ENCODE data around the gene ZBTB8OS. TPM values are rescaled to one million over a fixed set of nuclear protein-coding genes. Genes with fewer than 3 reads are reported as not detected.
A peak's percentile ranks its signal among the peaks of the same experiment; 100 is the strongest.
"Not testable (repeated sequence)": the region's sequence is repeated elsewhere in the genome, so short reads cannot be mapped to it uniquely, and the experiment has no call there.

The ZBTB8OS gene
- total and polyA plus RNA-seq, 12 donors: 9.7 to 83.0 (median 38.4) TPM

DNA sequence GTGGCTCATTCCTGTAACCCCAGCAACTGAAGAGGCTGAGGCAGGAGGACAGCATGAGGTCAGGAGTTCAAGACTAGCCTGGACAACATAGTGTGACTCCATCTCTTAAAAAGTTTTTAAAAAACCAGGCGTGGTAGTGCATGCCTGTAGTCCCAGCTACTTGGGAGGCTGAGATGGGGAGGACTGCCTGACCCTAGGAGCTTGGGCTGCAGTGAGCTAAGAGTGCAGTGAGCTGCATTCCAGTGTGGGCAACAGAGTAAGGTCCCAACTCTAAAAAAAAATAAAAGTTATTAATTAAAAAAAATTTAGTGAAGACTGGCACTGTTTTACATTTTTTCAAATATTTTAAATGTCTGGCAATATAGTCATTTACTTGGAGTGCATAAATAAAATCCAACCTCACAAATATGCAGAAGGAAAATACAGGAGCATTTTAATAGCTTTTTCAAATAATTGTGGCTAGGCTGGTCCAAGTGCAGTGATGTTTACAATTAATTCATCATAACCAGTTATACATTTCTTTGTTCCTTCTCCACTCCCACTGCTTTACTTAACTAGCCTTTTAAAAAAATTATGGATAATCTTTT lies 10.8 kb downstream of the ZBTB8OS start:
- WGBS, 4 donors: 88 to 100% (median 95%) methylated on average over 1 of the region's 1 CpG
- H3K27ac ChIP-seq: no peak overlapping the region
- peaks cover 0 to 7% of the 10 kb centered on the region in 2 donors for H3K4me1 ChIP-seq (replicated peaks in 1 of 2)

DNA sequence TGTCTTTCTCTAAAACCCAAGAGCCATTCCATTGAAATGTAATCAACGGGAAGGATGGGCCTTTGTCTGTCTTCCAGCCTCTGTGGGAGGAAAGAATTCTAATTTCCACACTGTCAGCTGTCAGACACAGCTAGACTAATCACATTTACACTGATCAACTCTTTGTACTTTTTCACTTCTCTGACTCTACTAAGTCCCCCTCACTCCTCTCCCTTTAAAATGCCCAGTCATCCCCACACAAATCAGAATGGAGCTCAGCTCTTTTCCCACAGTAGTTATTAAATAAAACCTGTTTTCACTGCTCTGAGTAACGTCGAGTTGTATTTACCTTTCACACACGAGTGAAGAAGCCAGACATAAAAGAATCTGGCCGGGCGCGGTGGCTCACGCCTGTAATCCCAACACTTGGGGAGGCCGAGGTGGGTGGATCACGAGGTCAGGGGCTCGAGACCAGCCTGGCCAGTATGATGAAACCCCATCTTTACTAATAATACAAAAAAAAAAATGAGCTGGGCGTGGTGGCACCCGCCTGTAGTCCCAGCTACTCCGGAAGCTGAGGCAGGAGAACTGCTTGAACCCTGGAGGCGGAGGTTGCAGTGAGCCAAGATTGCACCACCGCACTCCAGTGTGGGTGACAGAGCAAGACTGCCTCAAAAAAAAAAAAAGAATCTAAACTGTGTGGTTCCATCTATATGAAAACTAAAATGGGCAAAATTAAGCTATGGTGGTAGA lies 13.3 kb downstream of the ZBTB8OS start:
- Histone ChIP-seq H3K27ac (no peak overlapping the region), H3K36me3 (replicated peaks in 1 of 2) (no peaks in the 10 kb centered on the region), H3K27me3 (no peaks in the 10 kb centered on the region), H3K4me3 (no peak overlapping the region), H3K9me3 (replicated peaks in 1 of 3) (no peaks in the 10 kb centered on the region), H3K4me1 (replicated peaks in 1 of 2) (no peaks in the 10 kb centered on the region)
- intact Hi-C loops (cut with DNase I): no loop called here
- WGBS, 4 donors: 85 to 91% (median 87%) methylated on average over 16 of the region's 16 CpGs
- no peak for TF ChIP-seq POLR2A (IDR thresholded peaks at IDR 0.05)
- TF ChIP-seq, protein P1, sequence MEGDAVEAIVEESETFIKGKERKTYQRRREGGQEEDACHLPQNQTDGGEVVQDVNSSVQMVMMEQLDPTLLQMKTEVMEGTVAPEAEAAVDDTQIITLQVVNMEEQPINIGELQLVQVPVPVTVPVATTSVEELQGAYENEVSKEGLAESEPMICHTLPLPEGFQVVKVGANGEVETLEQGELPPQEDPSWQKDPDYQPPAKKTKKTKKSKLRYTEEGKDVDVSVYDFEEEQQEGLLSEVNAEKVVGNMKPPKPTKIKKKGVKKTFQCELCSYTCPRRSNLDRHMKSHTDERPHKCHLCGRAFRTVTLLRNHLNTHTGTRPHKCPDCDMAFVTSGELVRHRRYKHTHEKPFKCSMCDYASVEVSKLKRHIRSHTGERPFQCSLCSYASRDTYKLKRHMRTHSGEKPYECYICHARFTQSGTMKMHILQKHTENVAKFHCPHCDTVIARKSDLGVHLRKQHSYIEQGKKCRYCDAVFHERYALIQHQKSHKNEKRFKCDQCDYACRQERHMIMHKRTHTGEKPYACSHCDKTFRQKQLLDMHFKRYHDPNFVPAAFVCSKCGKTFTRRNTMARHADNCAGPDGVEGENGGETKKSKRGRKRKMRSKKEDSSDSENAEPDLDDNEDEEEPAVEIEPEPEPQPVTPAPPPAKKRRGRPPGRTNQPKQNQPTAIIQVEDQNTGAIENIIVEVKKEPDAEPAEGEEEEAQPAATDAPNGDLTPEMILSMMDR (IDR thresholded peaks at IDR 0.05): no peak
- no peak for DNase-seq

More for the DNA sequence above, 10.8 kb downstream of the ZBTB8OS start:
- Histone ChIP-seq H3K36me3 (replicated peaks in 1 of 2) (no peaks in the 10 kb centered on the region), H3K4me3 (no peak overlapping the region), H3K9me3 (replicated peaks in 1 of 3) (no peaks in the 10 kb centered on the region), H3K27me3 (no peaks in the 10 kb centered on the region)
- TF ChIP-seq, protein P1 (IDR thresholded peaks at IDR 0.05): no peak
- TF ChIP-seq POLR2A (IDR thresholded peaks at IDR 0.05): no peak
- intact Hi-C loops (cut with DNase I): no loop called here
- no peak for DNase-seq

DNA sequence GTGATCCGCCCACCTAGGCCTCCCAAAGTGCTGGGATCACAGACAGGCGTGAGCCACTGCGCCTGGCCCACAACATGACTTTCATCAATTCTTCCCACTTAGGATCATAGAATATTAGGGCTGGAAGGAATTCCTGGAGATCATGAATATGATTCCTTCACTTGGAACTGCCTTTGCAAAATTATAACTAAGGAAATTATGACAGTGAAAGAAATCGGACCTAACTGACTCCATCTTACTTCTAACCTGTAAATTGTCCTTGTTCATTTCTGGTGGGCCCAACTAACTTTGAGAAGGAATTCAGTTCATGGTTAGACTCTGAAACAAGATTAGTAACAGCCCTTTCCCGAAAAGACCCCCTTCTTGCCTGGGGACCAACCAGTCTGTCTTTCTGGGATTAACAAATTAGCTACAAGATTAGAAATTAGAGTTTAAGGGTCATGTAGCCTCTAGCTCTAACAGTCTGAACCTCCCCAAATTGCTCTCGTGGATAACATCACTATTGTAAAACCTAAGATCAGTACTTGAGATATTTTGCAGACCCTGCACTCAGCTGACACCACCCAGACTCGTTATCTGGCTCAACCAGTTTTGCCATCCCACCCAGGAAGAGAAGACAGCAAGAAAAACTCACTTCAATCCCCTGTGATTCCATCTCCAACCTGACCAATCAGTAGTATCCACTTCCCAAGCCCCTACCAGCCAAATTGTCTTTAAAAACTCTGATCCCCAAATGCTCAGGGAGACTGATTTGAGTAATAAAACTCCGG lies 14.7 kb downstream of the ZBTB8OS start:
- no peak overlapping the region for H3K27ac ChIP-seq
- no peaks in the 10 kb centered on the region for H3K36me3 ChIP-seq (replicated peaks in 1 of 2)
- no peak overlapping the region for H3K4me3 ChIP-seq
- 94 to 99% (median 96%) methylated on average over 6 to 8 of the region's 8 CpGs for WGBS, 4 donors
- H3K27me3 ChIP-seq: no peaks in the 10 kb centered on the region
- H3K4me1 ChIP-seq (replicated peaks in 1 of 2): no peaks in the 10 kb centered on the region
- no peaks in the 10 kb centered on the region for H3K9me3 ChIP-seq (replicated peaks in 1 of 3)
- intact Hi-C loops (cut with DNase I): no loop called here
- TF ChIP-seq POLR2A (IDR thresholded peaks at IDR 0.05): no peak
- TF ChIP-seq, protein P1 (IDR thresholded peaks at IDR 0.05): no peak
- DNase-seq: no peak

DNA sequence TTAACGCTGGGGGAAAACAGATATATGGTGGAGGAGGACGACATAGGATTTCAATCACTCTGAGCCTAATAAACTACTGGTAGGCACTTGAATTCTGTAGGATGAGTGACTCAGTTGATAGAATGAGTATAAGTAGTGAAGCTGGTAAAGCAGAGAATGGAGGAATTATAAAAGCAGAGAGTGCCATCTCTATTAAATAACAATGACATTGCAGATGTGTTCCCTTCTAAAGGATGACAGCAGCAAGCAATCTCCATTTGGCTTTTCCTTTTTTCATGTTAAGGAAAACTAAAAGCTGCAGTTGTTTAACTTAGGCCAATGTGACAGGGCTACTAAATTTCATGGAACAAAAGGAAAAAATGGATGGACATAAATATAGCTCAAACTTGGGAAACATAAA lies 17.5 kb downstream of the ZBTB8OS start:
- Histone ChIP-seq H3K4me1 (replicated peaks in 1 of 2) (no peaks in the 10 kb centered on the region), H3K9me3 (replicated peaks in 1 of 3) (no peaks in the 10 kb centered on the region), H3K27me3 (no peaks in the 10 kb centered on the region), H3K36me3 (replicated peaks in 1 of 2) (peaks cover 0 to 9% of the 10 kb centered on the region in 2 donors), H3K27ac (no peak overlapping the region), H3K4me3 (no peak overlapping the region)
- DNase-seq: no peak
- 71 to 89% (median 74%) methylated on average over 2 of the region's 2 CpGs for WGBS, 4 donors
- intact Hi-C loops (cut with DNase I): no loop called here
- TF ChIP-seq, protein P1 (IDR thresholded peaks at IDR 0.05): no peak

DNA sequence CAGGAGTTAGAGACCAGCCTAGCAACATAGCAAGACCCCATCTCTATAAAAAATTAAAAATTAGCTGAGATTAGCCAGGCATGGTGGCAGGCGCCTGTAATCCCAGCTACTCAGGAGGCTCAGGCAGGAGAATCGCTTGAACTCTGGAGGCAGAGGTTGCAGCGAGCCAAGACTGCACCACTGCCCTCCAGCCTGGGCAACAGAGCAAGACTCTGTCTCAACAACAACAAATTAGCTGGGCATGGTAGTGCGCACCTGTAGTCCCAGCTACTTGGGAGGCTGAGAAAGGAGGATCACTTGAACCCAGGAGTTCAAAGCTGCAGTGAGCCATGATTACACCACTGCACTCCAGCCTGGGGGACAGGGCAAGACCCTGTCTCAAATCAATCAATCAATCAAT lies 20.2 kb downstream of the ZBTB8OS start:
- H3K9me3 ChIP-seq (replicated peaks in 1 of 3); intact Hi-C loops (cut with DNase I); H3K4me1 ChIP-seq (replicated peaks in 1 of 2); H3K27me3 ChIP-seq; H3K27ac ChIP-seq; H3K4me3 ChIP-seq: not testable (repeated sequence)
- H3K36me3 ChIP-seq (replicated peaks in 1 of 2): peaks cover 0 to 16% of the 10 kb centered on the region in 2 donors
- peak in 1 of 7 donors; percentile 4 for DNase-seq
- 93 to 100% (median 97%) methylated on average over 4 of the region's 4 CpGs for WGBS, 4 donors
